ENCODE data around the gene NCOA1. TPM values are rescaled to one million over a fixed set of nuclear protein-coding genes. Genes with fewer than 3 reads are reported as not detected.
"Not testable (repeated sequence)": the region's sequence is repeated elsewhere in the genome, so short reads cannot be mapped to it uniquely, and the experiment has no call there.

The NCOA1 gene
- total and polyA plus RNA-seq, 12 donors, result 8.6 to 36.7 (median 32.0) TPM

DNA sequence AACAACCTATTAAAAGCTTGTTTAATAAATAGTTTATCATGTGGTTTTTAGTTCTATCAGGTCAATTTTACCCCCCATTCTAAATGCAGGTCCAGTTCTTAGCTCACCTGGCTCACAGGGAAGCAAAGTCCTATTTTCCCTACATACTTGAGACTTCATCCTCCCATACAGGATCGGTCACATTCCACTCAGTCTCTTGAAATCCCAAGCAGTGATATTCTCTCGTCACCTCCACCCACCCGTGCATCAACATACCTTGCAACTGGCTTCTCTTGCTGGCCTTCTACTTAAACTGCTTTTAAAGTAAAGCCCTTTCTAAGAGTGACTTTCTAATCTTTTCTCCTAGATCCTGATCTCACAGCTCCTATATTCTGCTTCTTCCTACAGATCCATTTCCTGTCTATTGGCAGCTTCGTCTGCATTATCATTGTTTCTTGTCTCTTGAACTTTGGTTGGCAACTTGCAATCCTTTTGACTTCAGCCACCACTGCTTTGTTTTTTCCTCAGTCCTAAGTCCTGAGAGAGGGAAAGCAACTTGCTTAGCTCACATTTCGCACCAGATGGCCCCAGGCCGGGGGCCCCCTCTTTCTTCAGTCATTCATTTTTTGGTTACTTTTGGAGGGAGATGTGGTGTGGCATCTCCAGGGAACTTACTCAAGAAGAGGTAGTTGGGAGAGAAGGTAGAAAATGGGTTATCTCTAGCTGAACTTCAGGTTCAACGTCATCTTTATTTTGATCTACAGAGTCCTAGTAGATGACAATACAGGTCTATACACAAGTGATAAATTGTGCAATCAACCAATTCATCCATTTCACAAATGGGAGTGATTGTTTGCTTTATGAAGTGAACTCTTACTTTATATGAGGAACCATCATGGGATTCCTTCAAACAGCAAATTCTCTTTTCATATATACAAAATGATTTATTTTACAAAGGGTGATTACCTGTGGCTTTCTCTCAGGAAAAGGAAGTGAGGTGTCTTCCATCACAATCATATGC lies 23.9 kb upstream of the NCOA1 start:
- Histone ChIP-seq H3K4me1 (no peaks in the 10 kb centered on the region), H3K36me3 (no peaks in the 10 kb centered on the region), H3K27me3 (no peaks in the 10 kb centered on the region), H3K4me3 (no peak overlapping the region), H3K9me3 (no peaks in the 10 kb centered on the region), H3K27ac (no peak overlapping the region)
- intact Hi-C loops (cut with DNase I), result no loop called here
- DNase-seq, result no peak
- 85 to 87% methylated on average over 7 of the region's 7 CpGs for WGBS, 2 donors
- ATAC-seq, result no peak
- TF ChIP-seq, protein P1, sequence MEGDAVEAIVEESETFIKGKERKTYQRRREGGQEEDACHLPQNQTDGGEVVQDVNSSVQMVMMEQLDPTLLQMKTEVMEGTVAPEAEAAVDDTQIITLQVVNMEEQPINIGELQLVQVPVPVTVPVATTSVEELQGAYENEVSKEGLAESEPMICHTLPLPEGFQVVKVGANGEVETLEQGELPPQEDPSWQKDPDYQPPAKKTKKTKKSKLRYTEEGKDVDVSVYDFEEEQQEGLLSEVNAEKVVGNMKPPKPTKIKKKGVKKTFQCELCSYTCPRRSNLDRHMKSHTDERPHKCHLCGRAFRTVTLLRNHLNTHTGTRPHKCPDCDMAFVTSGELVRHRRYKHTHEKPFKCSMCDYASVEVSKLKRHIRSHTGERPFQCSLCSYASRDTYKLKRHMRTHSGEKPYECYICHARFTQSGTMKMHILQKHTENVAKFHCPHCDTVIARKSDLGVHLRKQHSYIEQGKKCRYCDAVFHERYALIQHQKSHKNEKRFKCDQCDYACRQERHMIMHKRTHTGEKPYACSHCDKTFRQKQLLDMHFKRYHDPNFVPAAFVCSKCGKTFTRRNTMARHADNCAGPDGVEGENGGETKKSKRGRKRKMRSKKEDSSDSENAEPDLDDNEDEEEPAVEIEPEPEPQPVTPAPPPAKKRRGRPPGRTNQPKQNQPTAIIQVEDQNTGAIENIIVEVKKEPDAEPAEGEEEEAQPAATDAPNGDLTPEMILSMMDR (IDR thresholded peaks at IDR 0.05), result no peak

DNA sequence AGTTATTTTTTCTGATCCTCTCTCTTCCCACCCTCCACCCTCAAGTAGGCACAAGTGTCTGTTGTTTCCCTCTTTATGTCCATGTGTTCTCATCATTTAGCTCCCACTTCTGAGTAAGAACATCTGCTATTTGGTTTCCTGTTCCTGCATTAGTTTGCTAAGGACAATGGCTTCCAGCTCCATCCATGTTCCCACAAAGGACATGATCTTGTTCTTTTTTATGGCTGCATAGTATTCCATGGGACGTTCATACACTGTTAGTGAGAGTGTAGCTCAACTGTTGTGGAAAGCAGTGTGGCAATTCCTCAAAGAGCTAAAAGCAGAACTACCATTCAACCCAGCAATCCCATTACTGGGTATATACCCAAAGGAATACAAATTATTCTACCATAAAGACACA lies 22.6 kb upstream of the NCOA1 start:
- H3K27ac ChIP-seq; intact Hi-C loops (cut with DNase I); H3K36me3 ChIP-seq; H3K9me3 ChIP-seq; H3K4me1 ChIP-seq; ATAC-seq; DNase-seq; H3K4me3 ChIP-seq; H3K27me3 ChIP-seq: not testable (repeated sequence)
- 86 to 97% methylated on average over 1 of the region's 1 CpG for WGBS, 2 donors

DNA sequence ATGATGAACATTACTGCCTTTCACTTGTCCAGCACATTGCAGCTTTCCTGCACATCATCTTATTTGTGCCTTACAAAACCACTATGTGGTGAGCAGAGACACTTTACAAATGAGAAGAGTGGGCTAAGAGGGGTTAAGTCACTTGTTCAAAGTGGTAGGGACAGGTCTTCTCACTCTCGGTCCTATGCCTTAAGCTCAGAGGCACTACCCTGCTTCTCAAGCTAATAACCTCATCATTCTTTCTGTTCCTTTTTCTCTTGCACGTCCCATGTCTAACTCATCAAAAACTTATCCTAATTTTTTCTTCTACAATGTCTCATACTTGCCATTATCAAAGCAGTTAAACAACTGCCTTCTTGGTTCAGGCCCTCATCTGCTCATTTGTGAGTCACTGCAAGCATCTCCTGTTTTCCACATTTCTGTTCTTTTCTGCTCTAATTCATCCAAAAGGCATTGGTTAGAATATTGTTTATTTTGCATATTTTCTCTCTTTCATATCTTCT lies 21.9 kb upstream of the NCOA1 start:
- TF ChIP-seq, protein P1 (IDR thresholded peaks at IDR 0.05), result no peak
- DNase-seq (no peak), ATAC-seq (no peak)
- no peaks in the 10 kb centered on the region for H3K36me3 ChIP-seq
- H3K4me1 ChIP-seq, result no peaks in the 10 kb centered on the region
- no peak overlapping the region for H3K4me3 ChIP-seq
- no peaks in the 10 kb centered on the region for H3K9me3 ChIP-seq
- H3K27ac ChIP-seq, result no peak overlapping the region
- 77 to 86% methylated on average over 2 of the region's 2 CpGs for WGBS, 2 donors
- intact Hi-C loops (cut with DNase I), result no loop called here
- no peaks in the 10 kb centered on the region for H3K27me3 ChIP-seq

DNA sequence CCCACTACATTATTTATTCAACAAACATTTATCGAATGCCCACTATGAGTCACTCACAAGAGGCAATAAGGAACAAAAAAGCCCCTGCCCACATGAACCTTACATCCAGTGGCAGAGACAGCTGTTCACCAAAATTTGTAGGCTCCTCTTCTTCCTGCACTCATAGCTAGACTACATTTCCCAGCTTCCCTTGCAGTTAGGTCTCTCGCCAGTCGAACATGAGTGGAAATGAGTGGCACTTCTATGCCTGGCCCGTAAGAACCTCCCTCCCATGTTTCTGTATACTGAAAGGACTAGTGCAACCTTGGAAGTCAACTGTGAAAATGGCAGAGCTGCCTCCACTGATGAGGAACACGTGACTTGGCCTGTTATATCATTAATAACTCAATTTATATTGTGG lies 19.4 kb upstream of the NCOA1 start:
- Histone ChIP-seq H3K9me3 (no peaks in the 10 kb centered on the region), H3K36me3 (no peaks in the 10 kb centered on the region), H3K27me3 (no peaks in the 10 kb centered on the region), H3K4me1 (no peaks in the 10 kb centered on the region), H3K4me3 (no peak overlapping the region), H3K27ac (no peak overlapping the region)
- no peak for ATAC-seq
- intact Hi-C loops (cut with DNase I), result no loop called here
- WGBS, 2 donors, result 64 to 69% methylated on average over 5 of the region's 5 CpGs
- no peak for DNase-seq
- TF ChIP-seq, protein P1 (IDR thresholded peaks at IDR 0.05), result no peak

DNA sequence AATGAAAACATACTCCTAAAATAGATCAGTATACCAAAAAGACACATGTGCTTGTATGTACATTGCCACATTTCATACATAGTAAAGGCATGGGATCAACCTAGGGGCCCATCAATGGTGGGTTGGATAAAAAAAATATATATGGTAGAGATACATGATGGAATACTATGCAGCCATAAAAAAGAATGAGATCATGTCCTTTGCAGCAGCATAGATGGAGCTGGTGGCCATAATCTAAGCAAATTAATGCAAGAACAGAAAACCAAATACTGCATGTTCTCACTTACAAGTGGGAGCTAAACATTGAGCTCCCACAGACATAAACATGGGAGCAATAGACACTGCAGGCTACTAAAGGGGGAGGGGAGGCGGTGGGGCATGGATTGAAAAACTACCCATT lies 18.6 kb upstream of the NCOA1 start:
- ATAC-seq, result no peak
- no peak overlapping the region for H3K4me3 ChIP-seq
- no peak overlapping the region for H3K27ac ChIP-seq
- WGBS, 2 donors, result 26 to 100% methylated on average over 1 of the region's 1 CpG
- H3K36me3 ChIP-seq, result no peaks in the 10 kb centered on the region
- intact Hi-C loops (cut with DNase I), result no loop called here
- no peaks in the 10 kb centered on the region for H3K27me3 ChIP-seq
- no peaks in the 10 kb centered on the region for H3K9me3 ChIP-seq
- TF ChIP-seq, protein P1 (IDR thresholded peaks at IDR 0.05), result no peak
- DNase-seq, result no peak
- H3K4me1 ChIP-seq, result no peaks in the 10 kb centered on the region
